ENCODE results near the gene CWC22.

GRCh38 chr2:179974761-179975160 is 32.3 kb downstream of the CWC22 start:
- no peak for TF ChIP-seq CTCF (IDR thresholded peaks at IDR 0.05)
- TF ChIP-seq POLR2A (IDR thresholded peaks at IDR 0.05) = no peak
